Measurements from ENCODE around the gene ZNF586.

Gene ZNF586

GRCh38 chr19:57786286-57786685 lies 16.8 kb downstream of the ZNF586 start (continued):
- no peak for TF ChIP-seq ZNF112 (tag by site-specific recombination; IDR thresholded peaks at IDR 0.05)
- no peak for TF ChIP-seq ZNF701 (tag by site-specific recombination; IDR thresholded peaks at IDR 0.05)
- TF ChIP-seq, protein P1, sequence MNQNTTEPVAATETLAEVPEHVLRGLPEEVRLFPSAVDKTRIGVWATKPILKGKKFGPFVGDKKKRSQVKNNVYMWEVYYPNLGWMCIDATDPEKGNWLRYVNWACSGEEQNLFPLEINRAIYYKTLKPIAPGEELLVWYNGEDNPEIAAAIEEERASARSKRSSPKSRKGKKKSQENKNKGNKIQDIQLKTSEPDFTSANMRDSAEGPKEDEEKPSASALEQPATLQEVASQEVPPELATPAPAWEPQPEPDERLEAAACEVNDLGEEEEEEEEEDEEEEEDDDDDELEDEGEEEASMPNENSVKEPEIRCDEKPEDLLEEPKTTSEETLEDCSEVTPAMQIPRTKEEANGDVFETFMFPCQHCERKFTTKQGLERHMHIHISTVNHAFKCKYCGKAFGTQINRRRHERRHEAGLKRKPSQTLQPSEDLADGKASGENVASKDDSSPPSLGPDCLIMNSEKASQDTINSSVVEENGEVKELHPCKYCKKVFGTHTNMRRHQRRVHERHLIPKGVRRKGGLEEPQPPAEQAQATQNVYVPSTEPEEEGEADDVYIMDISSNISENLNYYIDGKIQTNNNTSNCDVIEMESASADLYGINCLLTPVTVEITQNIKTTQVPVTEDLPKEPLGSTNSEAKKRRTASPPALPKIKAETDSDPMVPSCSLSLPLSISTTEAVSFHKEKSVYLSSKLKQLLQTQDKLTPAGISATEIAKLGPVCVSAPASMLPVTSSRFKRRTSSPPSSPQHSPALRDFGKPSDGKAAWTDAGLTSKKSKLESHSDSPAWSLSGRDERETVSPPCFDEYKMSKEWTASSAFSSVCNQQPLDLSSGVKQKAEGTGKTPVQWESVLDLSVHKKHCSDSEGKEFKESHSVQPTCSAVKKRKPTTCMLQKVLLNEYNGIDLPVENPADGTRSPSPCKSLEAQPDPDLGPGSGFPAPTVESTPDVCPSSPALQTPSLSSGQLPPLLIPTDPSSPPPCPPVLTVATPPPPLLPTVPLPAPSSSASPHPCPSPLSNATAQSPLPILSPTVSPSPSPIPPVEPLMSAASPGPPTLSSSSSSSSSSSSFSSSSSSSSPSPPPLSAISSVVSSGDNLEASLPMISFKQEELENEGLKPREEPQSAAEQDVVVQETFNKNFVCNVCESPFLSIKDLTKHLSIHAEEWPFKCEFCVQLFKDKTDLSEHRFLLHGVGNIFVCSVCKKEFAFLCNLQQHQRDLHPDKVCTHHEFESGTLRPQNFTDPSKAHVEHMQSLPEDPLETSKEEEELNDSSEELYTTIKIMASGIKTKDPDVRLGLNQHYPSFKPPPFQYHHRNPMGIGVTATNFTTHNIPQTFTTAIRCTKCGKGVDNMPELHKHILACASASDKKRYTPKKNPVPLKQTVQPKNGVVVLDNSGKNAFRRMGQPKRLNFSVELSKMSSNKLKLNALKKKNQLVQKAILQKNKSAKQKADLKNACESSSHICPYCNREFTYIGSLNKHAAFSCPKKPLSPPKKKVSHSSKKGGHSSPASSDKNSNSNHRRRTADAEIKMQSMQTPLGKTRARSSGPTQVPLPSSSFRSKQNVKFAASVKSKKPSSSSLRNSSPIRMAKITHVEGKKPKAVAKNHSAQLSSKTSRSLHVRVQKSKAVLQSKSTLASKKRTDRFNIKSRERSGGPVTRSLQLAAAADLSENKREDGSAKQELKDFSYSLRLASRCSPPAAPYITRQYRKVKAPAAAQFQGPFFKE (tag by site-specific recombination; IDR thresholded peaks at IDR 0.05; ENCODE audit: borderline replicate concordance) = no peak
- TF ChIP-seq TRIM28 (IDR thresholded peaks at IDR 0.05; ENCODE audit: borderline replicate concordance, low read length) = no peak

- CTCF ChIA-PET = no interaction called here
Measured at GRCh38 chr19:57786906-57787305, 17.4 kb downstream of the ZNF586 start.

More at GRCh38 chr19:57786906-57787305, 17.4 kb downstream of the ZNF586 start:
- POLR2A ChIA-PET = no interaction called here
- peaks cover 51 to 63% of the 10 kb centered on the region in 2 experiments; a peak in 2 of 3 replicates for H3K36me3 ChIP-seq (ENCODE audit: control insufficient read depth in 2 of 2, insufficient read depth in 1 of 2, low read length in 2 of 2)
- no peak for TF ChIP-seq ZNF830 (tag by site-specific recombination; IDR thresholded peaks at IDR 0.05; ENCODE audit: low read depth)
- TF ChIP-seq ZNF184 (tag by site-specific recombination; IDR thresholded peaks at IDR 0.05) = no peak
- no peak for TF ChIP-seq GLI4 (tag by site-specific recombination; IDR thresholded peaks at IDR 0.05)
- no peak for TF ChIP-seq ZNF366 (tag by site-specific recombination; conservative IDR thresholded peaks at IDR 0.05)
- no peak for TF ChIP-seq ELK4 (IDR thresholded peaks at IDR 0.05; ENCODE audit: borderline replicate concordance, low read depth, low read length)
- TF ChIP-seq WT1 (tag by site-specific recombination; IDR thresholded peaks at IDR 0.05) = no peak
- TF ChIP-seq, protein P2, sequence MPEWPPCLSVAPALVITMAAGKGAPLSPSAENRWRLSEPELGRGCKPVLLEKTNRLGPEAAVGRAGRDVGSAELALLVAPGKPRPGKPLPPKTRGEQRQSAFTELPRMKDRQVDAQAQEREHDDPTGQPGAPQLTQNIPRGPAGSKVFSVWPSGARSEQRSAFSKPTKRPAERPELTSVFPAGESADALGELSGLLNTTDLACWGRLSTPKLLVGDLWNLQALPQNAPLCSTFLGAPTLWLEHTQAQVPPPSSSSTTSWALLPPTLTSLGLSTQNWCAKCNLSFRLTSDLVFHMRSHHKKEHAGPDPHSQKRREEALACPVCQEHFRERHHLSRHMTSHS (tag by site-specific recombination; IDR thresholded peaks at IDR 0.05) = no peak
- TF ChIP-seq ZNF239 (tag by site-specific recombination; IDR thresholded peaks at IDR 0.05) = no peak
- no peak for TF ChIP-seq ZNF114 (tag by site-specific recombination; IDR thresholded peaks at IDR 0.05)
- TF ChIP-seq, protein P3, sequence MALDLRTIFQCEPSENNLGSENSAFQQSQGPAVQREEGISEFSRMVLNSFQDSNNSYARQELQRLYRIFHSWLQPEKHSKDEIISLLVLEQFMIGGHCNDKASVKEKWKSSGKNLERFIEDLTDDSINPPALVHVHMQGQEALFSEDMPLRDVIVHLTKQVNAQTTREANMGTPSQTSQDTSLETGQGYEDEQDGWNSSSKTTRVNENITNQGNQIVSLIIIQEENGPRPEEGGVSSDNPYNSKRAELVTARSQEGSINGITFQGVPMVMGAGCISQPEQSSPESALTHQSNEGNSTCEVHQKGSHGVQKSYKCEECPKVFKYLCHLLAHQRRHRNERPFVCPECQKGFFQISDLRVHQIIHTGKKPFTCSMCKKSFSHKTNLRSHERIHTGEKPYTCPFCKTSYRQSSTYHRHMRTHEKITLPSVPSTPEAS (tag by site-specific recombination; IDR thresholded peaks at IDR 0.05) = no peak
- TF ChIP-seq, protein P4, sequence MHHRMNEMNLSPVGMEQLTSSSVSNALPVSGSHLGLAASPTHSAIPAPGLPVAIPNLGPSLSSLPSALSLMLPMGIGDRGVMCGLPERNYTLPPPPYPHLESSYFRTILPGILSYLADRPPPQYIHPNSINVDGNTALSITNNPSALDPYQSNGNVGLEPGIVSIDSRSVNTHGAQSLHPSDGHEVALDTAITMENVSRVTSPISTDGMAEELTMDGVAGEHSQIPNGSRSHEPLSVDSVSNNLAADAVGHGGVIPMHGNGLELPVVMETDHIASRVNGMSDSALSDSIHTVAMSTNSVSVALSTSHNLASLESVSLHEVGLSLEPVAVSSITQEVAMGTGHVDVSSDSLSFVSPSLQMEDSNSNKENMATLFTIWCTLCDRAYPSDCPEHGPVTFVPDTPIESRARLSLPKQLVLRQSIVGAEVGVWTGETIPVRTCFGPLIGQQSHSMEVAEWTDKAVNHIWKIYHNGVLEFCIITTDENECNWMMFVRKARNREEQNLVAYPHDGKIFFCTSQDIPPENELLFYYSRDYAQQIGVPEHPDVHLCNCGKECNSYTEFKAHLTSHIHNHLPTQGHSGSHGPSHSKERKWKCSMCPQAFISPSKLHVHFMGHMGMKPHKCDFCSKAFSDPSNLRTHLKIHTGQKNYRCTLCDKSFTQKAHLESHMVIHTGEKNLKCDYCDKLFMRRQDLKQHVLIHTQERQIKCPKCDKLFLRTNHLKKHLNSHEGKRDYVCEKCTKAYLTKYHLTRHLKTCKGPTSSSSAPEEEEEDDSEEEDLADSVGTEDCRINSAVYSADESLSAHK (tag by site-specific recombination; IDR thresholded peaks at IDR 0.05) = no peak
- H3K4me1 ChIP-seq (ENCODE audit: control insufficient read depth, insufficient read depth, low read length) = no peaks in the 10 kb centered on the region
- no peaks in the 10 kb centered on the region; the same call in 1 of the 2 replicates for H3K9me3 ChIP-seq (ENCODE audit: control insufficient read depth, insufficient read depth, low read depth, low read length)
- H3K4me3 ChIP-seq (ENCODE audit: low read depth, low read length) = no peak overlapping the region
- H3K27ac ChIP-seq (ENCODE audit: extremely low read depth, low read depth, low read length) = no peak overlapping the region

All from HEK293 (cell line).